ENCODE measurements around the gene INHBB.

GRCh38 chr2:120341977-120342376, 4.0 kb upstream of the INHBB start:
- TF ChIP-seq RAD21 (conservative IDR thresholded peaks at IDR 0.05 in 1 of 2, IDR thresholded peaks at IDR 0.05 in 1 of 2) = no peak
- TF ChIP-seq EP300 (IDR thresholded peaks at IDR 0.05) = no peak
